Uterus (tissue), 4 donors: ENCODE measurements around the gene GRM8. TPM values are rescaled to one million over a fixed set of nuclear protein-coding genes. Genes with fewer than 3 reads are reported as not detected.
"Not testable (repeated sequence)": the region's sequence is repeated elsewhere in the genome, so short reads cannot be mapped to it uniquely, and the experiment has no call there.

ENCODE experiments used
- DNase-seq, 2 donors: peaks; one replicate each; pipeline ENCODE4 v3.0.0-alpha.2; 2019 to 2020
- H3K27ac ChIP-seq, 2 donors: fragments of 200-600 bp; sonication (generic); 1 replicate in 1 of 2; 2 replicates in 1 of 2; pipeline ENCODE4 v1.5.1; 2016 to 2018
- H3K27me3 ChIP-seq, 2 donors: fragments of 200-600 bp; sonication (generic); one replicate each; pipeline ENCODE4 v1.5.1; 2018 to 2019; ENCODE audit warnings: control low read depth in 1 of 2
- H3K36me3 ChIP-seq, 2 donors: fragments of 200-600 bp; sonication (generic); one replicate each; pipeline ENCODE4 v1.5.1; 2019; ENCODE audit warnings: control low read depth in 1 of 2
- H3K4me1 ChIP-seq, 2 donors: fragments of 200-600 bp; sonication (generic); one replicate each; pipeline ENCODE4 v1.5.1; 2018 to 2019; ENCODE audit warnings: control low read depth in 1 of 2
- H3K4me3 ChIP-seq, 2 donors: fragments of 200-600 bp; sonication (generic); 1 replicate in 1 of 2; 2 replicates in 1 of 2; pipeline ENCODE4 v1.5.1; 2018 to 2019; ENCODE audit warnings: mild to moderate bottlenecking in 1 of 2
- H3K9me3 ChIP-seq, 2 donors: fragments of 200-600 bp; sonication (generic); one replicate each; pipeline ENCODE4 v1.5.1; 2019; ENCODE audit warnings: control low read depth in 1 of 2
- CTCF ChIP-seq, 4 experiments: fragments of 200-600 bp in 2 of 4; fragments of 450-650 bp in 2 of 4; sonication (generic) in 2 of 4; IDR thresholded peaks; one replicate each; pipeline ENCODE4 v1.5.1; 2016 to 2019; ENCODE audit warnings: antibody characterized with exemption in 4 of 4, mild to moderate bottlenecking in 2 of 4, moderate library complexity in 1 of 4
- POLR2A ChIP-seq, 2 donors: fragments of 450-650 bp; IDR thresholded peaks; one replicate each; pipeline ENCODE4 v1.6.1; 2016; ENCODE audit warnings: antibody characterized with exemption in 2 of 2, mild to moderate bottlenecking in 1 of 2, moderate library complexity in 1 of 2
- intact Hi-C: fragments of 100-400 bp; cut with DNase I; formaldehyde crosslinking; loops from one replicate; pipeline ENCODE4 v1.15.1; 2023; ENCODE audit warnings: low total_unique reads
- total RNA-seq, 4 donors: library from RNA; depleted of rRNA in 3 of 4; stranded (reverse); fragments of >200 nt in 3 of 4; gene quantifications; one replicate each; pipeline versions ENCODE4 v1.1.0 to v1.2.4, GENCODE V29; 2014 to 2023
- donor health status: DM: yes; HTN: yes; CAD: no.

Gene GRM8
- total RNA-seq, 4 donors from 2014 or later = 3.9 TPM; not detected in 3

GRCh38 chr7:126940723-126941307 lies 311.9 kb downstream of the GRM8 start:
- DNase-seq = no peak
- no peak overlapping the region for H3K4me3 ChIP-seq
- TF ChIP-seq POLR2A (IDR thresholded peaks at IDR 0.05) (no peak), CTCF (IDR thresholded peaks at IDR 0.05) (no peak)
- intact Hi-C loops = no loop called here
- H3K9me3 ChIP-seq = no peaks in the 10 kb centered on the region
- no peaks in the 10 kb centered on the region for H3K4me1 ChIP-seq
- H3K36me3 ChIP-seq = no peaks in the 10 kb centered on the region
- H3K27me3 ChIP-seq = no peaks in the 10 kb centered on the region
- H3K27ac ChIP-seq = no peak overlapping the region

- Histone ChIP-seq H3K36me3 (no peaks in the 10 kb centered on the region), H3K27me3 (no peaks in the 10 kb centered on the region), H3K4me3 (no peak overlapping the region), H3K9me3 (no peaks in the 10 kb centered on the region), H3K27ac (no peak overlapping the region), H3K4me1 (no peaks in the 10 kb centered on the region)
- TF ChIP-seq CTCF (IDR thresholded peaks at IDR 0.05) (no peak), POLR2A (IDR thresholded peaks at IDR 0.05) (no peak)
- intact Hi-C loops = no loop called here
- DNase-seq = no peak
These were observed 315.6 kb downstream of the GRM8 start for GRCh38 chr7:126937171-126937570.

GRCh38 chr7:126931581-126931980 lies 321.2 kb downstream of the GRM8 start:
- TF ChIP-seq CTCF (IDR thresholded peaks at IDR 0.05) (no peak), POLR2A (IDR thresholded peaks at IDR 0.05) (no peak)
- Histone ChIP-seq H3K36me3 (no peaks in the 10 kb centered on the region), H3K4me1 (no peaks in the 10 kb centered on the region), H3K4me3 (no peak overlapping the region), H3K27me3 (no peaks in the 10 kb centered on the region), H3K27ac (no peak overlapping the region), H3K9me3 (no peaks in the 10 kb centered on the region)
- intact Hi-C loops = no loop called here
- no peak for DNase-seq

DNA sequence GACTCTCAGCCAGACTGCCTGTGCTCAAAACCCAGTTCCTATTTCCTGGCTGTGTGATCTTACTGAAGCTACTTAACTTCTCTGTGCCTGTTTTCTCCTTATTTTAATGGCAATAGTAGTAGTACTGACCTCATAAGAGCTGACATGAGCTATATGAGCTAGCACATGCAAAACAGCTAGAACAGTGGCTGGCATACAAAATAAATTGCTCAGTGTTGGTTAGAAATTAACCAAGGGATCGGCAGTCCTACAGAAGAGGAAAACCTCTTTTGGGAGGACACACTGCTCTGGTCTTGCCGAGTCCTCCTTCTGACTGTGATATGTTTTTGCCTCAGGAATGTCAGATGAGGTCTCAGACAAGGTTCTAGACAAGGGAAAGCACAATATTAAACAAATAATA lies 322.6 kb downstream of the GRM8 start:
- no peak overlapping the region for H3K27ac ChIP-seq

DNA sequence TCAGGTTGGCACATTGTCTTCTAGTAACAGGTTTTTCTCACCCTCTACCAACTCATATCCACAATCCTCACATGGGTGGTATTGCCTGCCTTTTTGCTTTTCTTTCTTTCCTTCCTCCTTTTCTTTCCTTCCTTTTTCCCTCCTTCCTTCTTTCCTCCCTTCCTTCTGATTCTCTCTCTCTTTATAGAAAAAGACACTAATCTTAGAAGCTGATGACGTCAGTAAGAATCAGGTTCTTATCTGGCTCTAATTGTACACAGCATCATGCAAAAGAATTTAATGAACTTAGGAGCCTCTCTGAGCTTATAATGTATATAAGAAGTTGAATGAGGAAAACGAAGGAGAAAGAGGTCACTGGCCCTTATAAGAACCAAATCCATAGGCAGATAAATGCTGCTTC lies 328.3 kb downstream of the GRM8 start:
- H3K36me3 ChIP-seq = no peaks in the 10 kb centered on the region
- intact Hi-C loops = no loop called here
- H3K27me3 ChIP-seq = no peaks in the 10 kb centered on the region
- no peak overlapping the region for H3K27ac ChIP-seq
- no peaks in the 10 kb centered on the region for H3K4me1 ChIP-seq
- no peak overlapping the region for H3K4me3 ChIP-seq
- TF ChIP-seq POLR2A (IDR thresholded peaks at IDR 0.05) = no peak
- TF ChIP-seq CTCF (IDR thresholded peaks at IDR 0.05) = no peak
- no peak for DNase-seq
- no peaks in the 10 kb centered on the region for H3K9me3 ChIP-seq

More for the DNA sequence above, 322.6 kb downstream of the GRM8 start:
- no peak for DNase-seq
- H3K9me3 ChIP-seq = no peaks in the 10 kb centered on the region
- H3K4me1 ChIP-seq = no peaks in the 10 kb centered on the region
- no peak overlapping the region for H3K4me3 ChIP-seq
- no peaks in the 10 kb centered on the region for H3K36me3 ChIP-seq
- intact Hi-C loops = no loop called here
- TF ChIP-seq CTCF (IDR thresholded peaks at IDR 0.05) (no peak), POLR2A (IDR thresholded peaks at IDR 0.05) (no peak)
- H3K27me3 ChIP-seq = no peaks in the 10 kb centered on the region

DNA sequence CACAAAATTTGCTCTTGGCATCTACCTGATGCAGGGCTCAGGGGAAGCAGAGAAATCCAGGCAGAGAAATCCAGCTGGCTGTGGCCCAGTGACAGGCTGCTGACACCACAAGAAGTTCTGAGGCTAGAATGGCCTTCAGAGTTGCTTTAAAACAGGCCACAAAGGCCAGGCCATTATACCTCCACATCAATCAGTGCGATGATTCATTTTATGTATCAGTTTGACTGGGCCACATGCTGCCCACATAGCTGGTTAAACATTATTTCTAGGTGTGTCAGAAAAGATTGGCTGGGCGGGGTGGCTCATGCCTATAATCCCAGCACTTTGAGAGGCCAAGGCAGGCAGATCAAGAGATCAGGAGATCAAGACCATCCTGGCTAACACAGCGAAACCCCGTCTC lies 341.1 kb downstream of the GRM8 start:
- H3K4me3 ChIP-seq, H3K9me3 ChIP-seq, DNase-seq, H3K36me3 ChIP-seq, H3K27me3 ChIP-seq, H3K4me1 ChIP-seq, H3K27ac ChIP-seq, intact Hi-C loops: not testable (repeated sequence)

DNA sequence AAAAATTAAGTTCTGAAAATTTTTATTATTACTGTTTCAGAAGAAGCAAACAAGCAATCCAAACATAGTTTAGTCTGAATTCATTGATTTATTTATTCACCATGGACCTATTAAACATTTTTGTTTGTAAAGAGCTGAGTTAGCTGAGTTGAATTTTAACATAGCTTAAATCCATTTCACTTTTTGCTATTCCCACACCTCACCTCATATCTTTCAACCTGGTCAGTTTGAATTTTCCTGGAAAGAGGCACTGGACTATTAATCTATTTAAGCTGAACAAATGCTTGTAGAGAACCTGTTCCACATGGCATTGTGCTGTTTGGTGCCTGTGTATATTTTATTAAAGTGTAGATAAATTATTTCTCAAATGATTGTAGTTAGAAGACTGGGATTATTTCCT lies 344.2 kb downstream of the GRM8 start:
- H3K27ac ChIP-seq, H3K4me3 ChIP-seq, H3K27me3 ChIP-seq, DNase-seq, H3K36me3 ChIP-seq, H3K4me1 ChIP-seq, H3K9me3 ChIP-seq, intact Hi-C loops: not testable (repeated sequence)

GRCh38 chr7:126907657-126908056 lies 345.1 kb downstream of the GRM8 start:
- H3K27ac ChIP-seq, DNase-seq, H3K27me3 ChIP-seq, intact Hi-C loops, H3K4me3 ChIP-seq, H3K36me3 ChIP-seq, H3K9me3 ChIP-seq, H3K4me1 ChIP-seq: not testable (repeated sequence)
